ENCODE measurements around the gene SPRR3.
"Not testable (repeated sequence)": the region's sequence is repeated elsewhere in the genome, so short reads cannot be mapped to it uniquely, and the experiment has no call there.

SPRR3 gene

DNA sequence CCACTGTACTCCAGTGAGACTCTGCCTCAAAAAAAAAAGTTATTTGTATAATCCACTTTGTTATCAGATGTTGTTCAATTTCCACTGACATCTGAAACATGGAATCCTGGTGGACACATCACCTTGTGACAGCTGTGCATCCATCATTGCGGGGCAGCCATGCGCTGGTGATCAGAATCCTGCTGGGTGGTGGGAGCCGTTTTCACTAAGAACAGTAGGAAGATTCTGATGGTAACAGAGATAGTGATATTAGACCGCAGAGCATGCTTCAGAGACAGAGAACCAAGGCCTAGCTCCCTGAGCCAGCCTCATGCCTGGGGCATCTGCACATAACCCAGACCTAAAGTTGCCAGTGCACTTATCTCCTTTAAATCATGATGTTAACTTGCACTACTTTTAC, 3.1 kb upstream of the SPRR3 start:
- Histone ChIP-seq H2AK5ac (ENCODE audit: low read length) (no peak overlapping the region), H2BK120ac (ENCODE audit: insufficient read depth, low read length, poor library complexity) (no peak overlapping the region), H4K12ac (ENCODE audit: low read depth, low read length) (no peak overlapping the region), H3K9ac (ENCODE audit: low read length) (no peak overlapping the region), H3K27ac (ENCODE audit: low read depth, low read length) (no peak overlapping the region), H3K18ac (ENCODE audit: low read length) (no peak overlapping the region), H3K79me1 (ENCODE audit: low read length) (no peaks in the 10 kb centered on the region), H3K27me3 (ENCODE audit: insufficient read depth, low read length) (no peaks in the 10 kb centered on the region), H3K79me2 (ENCODE audit: control insufficient read depth, insufficient read depth, low read length, poor library complexity) (peaks cover 1% of the 10 kb centered on the region), H3K4me3 (ENCODE audit: low read depth, low read length) (no peak overlapping the region), H3K4me1 (ENCODE audit: control insufficient read depth in 1 of 2, insufficient read depth in 2 of 2, low read length in 2 of 2) (peaks cover 16 to 23% of the 10 kb centered on the region in 2 experiments), H2BK5ac (ENCODE audit: low read depth, low read length, poor library complexity) (no peak overlapping the region), H3K4ac (ENCODE audit: low read depth, low read length) (no peak overlapping the region), H4K8ac (ENCODE audit: low read depth, low read length) (no peak overlapping the region), H3K9me3 (ENCODE audit: insufficient read depth, low read depth, low read length) (no peaks in the 10 kb centered on the region), H3K4me2 (ENCODE audit: low read length) (no peak overlapping the region), H3K36me3 (ENCODE audit: control insufficient read depth in 1 of 2, insufficient read depth in 2 of 2, low read length in 2 of 2) (no peaks in the 10 kb centered on the region), H4K91ac (ENCODE audit: low read depth, low read length) (peak overlapping the region; percentile 43), H3K23ac (ENCODE audit: low read length) (no peak overlapping the region), H3K14ac (ENCODE audit: low read length) (no peak overlapping the region), H2BK12ac (ENCODE audit: low read length) (no peak overlapping the region), H2AFZ (ENCODE audit: insufficient read depth, low read length, poor library complexity) (no peak overlapping the region)
- WGBS (ENCODE audit: extremely low coverage, insufficient coverage, insufficient read length): no CpG with 5 or more reads among the region's 4 CpGs
- peak; percentile 42 to 63 for DNase-seq

GRCh38 chr1:152999818-153000217, 1.7 kb upstream of the SPRR3 start:
- Histone ChIP-seq H2BK120ac (ENCODE audit: insufficient read depth, low read length, poor library complexity) (no peak overlapping the region), H3K9me3 (ENCODE audit: insufficient read depth, low read depth, low read length) (no peaks in the 10 kb centered on the region), H3K36me3 (ENCODE audit: control insufficient read depth in 1 of 2, insufficient read depth in 2 of 2, low read length in 2 of 2) (no peaks in the 10 kb centered on the region), H3K14ac (ENCODE audit: low read length) (no peak overlapping the region), H2BK12ac (ENCODE audit: low read length) (peak overlapping the region; percentile 1), H3K79me1 (ENCODE audit: low read length) (no peaks in the 10 kb centered on the region), H3K79me2 (ENCODE audit: control insufficient read depth, insufficient read depth, low read length, poor library complexity) (peaks cover 1% of the 10 kb centered on the region), H3K27me3 (ENCODE audit: insufficient read depth, low read length) (no peaks in the 10 kb centered on the region), H3K4me1 (ENCODE audit: control insufficient read depth in 1 of 2, insufficient read depth in 2 of 2, low read length in 2 of 2) (peaks cover 16 to 23% of the 10 kb centered on the region in 2 experiments), H3K18ac (ENCODE audit: low read length) (no peak overlapping the region), H3K4me3 (ENCODE audit: low read depth, low read length) (no peak overlapping the region), H4K12ac (ENCODE audit: low read depth, low read length) (no peak overlapping the region), H3K4me2 (ENCODE audit: low read length) (no peak overlapping the region), H2BK5ac (ENCODE audit: low read depth, low read length, poor library complexity) (no peak overlapping the region), H3K4ac (ENCODE audit: low read depth, low read length) (no peak overlapping the region), H3K27ac (ENCODE audit: low read depth, low read length) (no peak overlapping the region), H2AFZ (ENCODE audit: insufficient read depth, low read length, poor library complexity) (no peak overlapping the region), H3K9ac (ENCODE audit: low read length) (no peak overlapping the region), H4K91ac (ENCODE audit: low read depth, low read length) (no peak overlapping the region), H4K8ac (ENCODE audit: low read depth, low read length) (no peak overlapping the region), H2AK5ac (ENCODE audit: low read length) (no peak overlapping the region), H3K23ac (ENCODE audit: low read length) (no peak overlapping the region)
- no CpG with 5 or more reads among the region's 6 CpGs for WGBS (ENCODE audit: extremely low coverage, insufficient coverage, insufficient read length)
- DNase-seq: peak in 1 of 2 donors; percentile 18

- no CpG with 5 or more reads among the region's 1 CpG for WGBS (ENCODE audit: extremely low coverage, insufficient coverage, insufficient read length)
- H3K27me3 ChIP-seq (ENCODE audit: insufficient read depth, low read length): no peaks in the 10 kb centered on the region
- H4K8ac ChIP-seq (ENCODE audit: low read depth, low read length): no peak overlapping the region
Observed at GRCh38 chr1:153000294-153000693, 1.3 kb upstream of the SPRR3 start.

GRCh38 chr1:153011235-153011758, 9.7 kb downstream of the SPRR3 start:
- H3K36me3 ChIP-seq (ENCODE audit: control insufficient read depth in 1 of 2, insufficient read depth in 2 of 2, low read length in 2 of 2); H3K14ac ChIP-seq (ENCODE audit: low read length); H3K4me3 ChIP-seq (ENCODE audit: low read depth, low read length); H4K12ac ChIP-seq (ENCODE audit: low read depth, low read length); H3K9ac ChIP-seq (ENCODE audit: low read length); H3K18ac ChIP-seq (ENCODE audit: low read length); H3K4me1 ChIP-seq (ENCODE audit: control insufficient read depth in 1 of 2, insufficient read depth in 2 of 2, low read length in 2 of 2); H4K91ac ChIP-seq (ENCODE audit: low read depth, low read length); H2BK12ac ChIP-seq (ENCODE audit: low read length); H3K23ac ChIP-seq (ENCODE audit: low read length); DNase-seq; H2BK120ac ChIP-seq (ENCODE audit: insufficient read depth, low read length, poor library complexity); H2AK5ac ChIP-seq (ENCODE audit: low read length); H3K27ac ChIP-seq (ENCODE audit: low read depth, low read length); H3K9me3 ChIP-seq (ENCODE audit: insufficient read depth, low read depth, low read length); H3K79me1 ChIP-seq (ENCODE audit: low read length); H3K27me3 ChIP-seq (ENCODE audit: insufficient read depth, low read length); H3K4ac ChIP-seq (ENCODE audit: low read depth, low read length); H3K4me2 ChIP-seq (ENCODE audit: low read length); H3K79me2 ChIP-seq (ENCODE audit: control insufficient read depth, insufficient read depth, low read length, poor library complexity); H4K8ac ChIP-seq (ENCODE audit: low read depth, low read length); H2AFZ ChIP-seq (ENCODE audit: insufficient read depth, low read length, poor library complexity); H2BK5ac ChIP-seq (ENCODE audit: low read depth, low read length, poor library complexity): not testable (repeated sequence)
- no CpG with 5 or more reads among the region's 8 CpGs for WGBS (ENCODE audit: extremely low coverage, insufficient coverage, insufficient read length)

More at GRCh38 chr1:153000294-153000693, 1.3 kb upstream of the SPRR3 start:
- Histone ChIP-seq H2AFZ (ENCODE audit: insufficient read depth, low read length, poor library complexity) (no peak overlapping the region), H3K4me2 (ENCODE audit: low read length) (no peak overlapping the region), H2BK12ac (ENCODE audit: low read length) (peak overlapping the region; percentile 15), H3K4ac (ENCODE audit: low read depth, low read length) (no peak overlapping the region), H3K4me3 (ENCODE audit: low read depth, low read length) (no peak overlapping the region), H3K79me2 (ENCODE audit: control insufficient read depth, insufficient read depth, low read length, poor library complexity) (peaks cover 1% of the 10 kb centered on the region), H3K79me1 (ENCODE audit: low read length) (no peaks in the 10 kb centered on the region), H2AK5ac (ENCODE audit: low read length) (no peak overlapping the region), H3K36me3 (ENCODE audit: control insufficient read depth in 1 of 2, insufficient read depth in 2 of 2, low read length in 2 of 2) (no peaks in the 10 kb centered on the region), H3K14ac (ENCODE audit: low read length) (no peak overlapping the region), H2BK120ac (ENCODE audit: insufficient read depth, low read length, poor library complexity) (no peak overlapping the region), H4K12ac (ENCODE audit: low read depth, low read length) (no peak overlapping the region), H3K27ac (ENCODE audit: low read depth, low read length) (no peak overlapping the region), H3K9ac (ENCODE audit: low read length) (no peak overlapping the region), H4K91ac (ENCODE audit: low read depth, low read length) (no peak overlapping the region), H3K4me1 (ENCODE audit: control insufficient read depth in 1 of 2, insufficient read depth in 2 of 2, low read length in 2 of 2) (peaks cover 16 to 23% of the 10 kb centered on the region in 2 experiments), H3K23ac (ENCODE audit: low read length) (no peak overlapping the region), H2BK5ac (ENCODE audit: low read depth, low read length, poor library complexity) (no peak overlapping the region), H3K18ac (ENCODE audit: low read length) (no peak overlapping the region), H3K9me3 (ENCODE audit: insufficient read depth, low read depth, low read length) (no peaks in the 10 kb centered on the region)
- DNase-seq: no peak

All from trophoblast cell (in vitro differentiated cells and primary cell).